HG03575 (cell line): ENCODE data around the gene CD247.

Experiments used
- ATAC-seq: cut with Tn5 transposase; IDR thresholded peaks from one replicate; pipeline ENCODE4 v1.9.1; 2021; ENCODE audit not compliant: unreplicated experiment, insufficient number of reproducible peaks, low FRiP score; ENCODE audit errors: extremely low read depth

CD247 gene

DNA sequence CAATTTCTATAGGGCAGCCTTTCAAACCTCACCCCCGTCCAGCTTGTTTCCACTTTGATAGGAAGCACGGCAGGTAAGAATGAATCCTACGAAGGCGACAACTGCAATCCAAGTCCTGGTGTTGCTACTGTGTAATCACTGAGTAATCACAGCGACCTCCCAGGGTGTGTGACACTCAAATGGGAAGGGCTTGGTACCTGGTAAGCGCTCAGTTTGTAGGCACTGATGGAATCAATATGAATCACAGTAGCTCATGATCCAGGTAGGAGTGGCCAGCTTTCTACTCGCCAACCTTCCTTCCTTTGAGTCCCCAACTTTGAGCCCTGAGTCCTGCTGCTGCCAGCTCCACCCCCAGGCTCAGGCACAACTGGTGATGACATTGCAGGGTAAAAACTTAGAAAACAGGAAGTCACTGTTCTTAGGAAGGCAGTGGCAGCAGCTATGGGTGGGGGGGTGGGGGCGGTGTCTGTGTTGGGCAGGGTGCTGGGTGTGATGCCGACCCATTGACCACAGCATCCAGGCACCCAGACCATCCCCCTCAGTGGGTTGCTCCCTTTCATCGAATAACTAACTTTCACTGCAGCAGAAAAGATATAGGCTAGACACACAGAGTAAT is 70.7 kb downstream of the CD247 start:
- ATAC-seq, result no peak

DNA sequence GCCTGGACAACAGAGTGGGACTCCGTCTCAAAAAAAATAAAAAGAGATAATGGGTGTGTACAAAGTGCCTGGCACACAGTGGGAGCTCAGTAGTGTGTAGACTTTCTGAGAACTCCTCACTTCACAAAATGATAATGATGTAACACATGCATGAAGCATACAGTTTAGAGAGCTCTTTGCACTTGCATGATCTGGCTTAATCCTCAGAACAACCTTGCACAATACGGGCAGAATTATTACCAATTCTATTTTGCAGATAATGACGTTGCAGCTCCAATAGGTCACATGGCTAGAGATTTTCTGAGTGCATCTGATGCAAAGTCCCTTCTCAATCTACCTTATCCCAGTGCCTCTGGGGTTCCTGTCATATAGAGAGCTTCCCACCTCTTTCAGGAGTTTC is 71.4 kb downstream of the CD247 start:
- ATAC-seq, result no peak

DNA sequence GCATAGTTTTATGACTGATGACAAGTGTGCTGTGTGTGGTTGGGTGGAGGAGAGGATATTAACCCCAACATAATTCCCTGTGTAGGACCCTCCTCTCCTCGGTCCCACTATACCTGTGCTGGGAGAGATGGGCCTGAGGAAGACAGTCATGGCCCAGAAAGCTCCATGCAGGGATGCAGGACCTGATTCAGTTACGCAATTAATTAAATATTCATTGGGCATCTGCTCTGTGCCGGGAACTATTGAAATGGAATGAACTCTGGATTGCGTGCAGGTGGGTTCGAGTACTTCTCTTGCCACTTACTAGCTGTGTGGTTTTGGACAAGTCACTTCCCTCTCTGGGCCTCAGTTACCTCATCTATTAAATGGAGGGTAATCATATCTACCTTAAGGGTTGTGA is 74.6 kb downstream of the CD247 start:
- ATAC-seq, result no peak

DNA sequence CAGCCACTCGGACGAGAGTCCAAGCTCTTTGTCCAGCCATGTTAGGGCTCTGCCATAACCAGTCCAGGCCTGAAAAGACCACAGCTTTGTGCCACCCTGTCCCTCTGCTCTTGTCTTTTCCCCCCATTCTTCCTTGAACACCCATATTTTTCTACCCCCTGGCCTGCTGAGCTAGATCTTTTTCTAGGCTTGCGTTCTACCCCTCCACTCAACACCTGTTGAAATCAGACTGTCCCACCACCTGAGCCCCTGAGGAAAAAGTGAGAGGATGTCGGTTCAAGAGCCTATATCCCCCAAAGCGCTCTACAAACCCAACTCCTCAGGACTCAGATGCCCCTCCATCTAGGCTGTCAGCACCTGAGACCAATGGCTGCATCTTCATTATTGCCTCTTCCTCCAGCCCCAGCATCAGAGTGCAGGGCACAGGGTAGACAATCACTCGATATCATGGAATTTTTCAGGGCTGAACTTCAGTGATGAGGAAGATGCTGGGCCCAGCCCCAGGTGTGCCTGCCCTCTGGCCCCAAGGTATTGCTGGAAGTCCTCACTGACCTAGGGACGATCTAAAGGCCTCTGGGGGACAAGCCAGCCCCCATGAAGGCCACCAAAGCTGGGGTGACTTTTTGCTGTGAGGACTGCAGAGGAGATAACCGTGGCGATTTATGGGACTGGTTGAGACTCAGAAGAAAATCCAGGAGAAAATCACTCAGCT is 75.3 kb downstream of the CD247 start:
- no peak for ATAC-seq

DNA sequence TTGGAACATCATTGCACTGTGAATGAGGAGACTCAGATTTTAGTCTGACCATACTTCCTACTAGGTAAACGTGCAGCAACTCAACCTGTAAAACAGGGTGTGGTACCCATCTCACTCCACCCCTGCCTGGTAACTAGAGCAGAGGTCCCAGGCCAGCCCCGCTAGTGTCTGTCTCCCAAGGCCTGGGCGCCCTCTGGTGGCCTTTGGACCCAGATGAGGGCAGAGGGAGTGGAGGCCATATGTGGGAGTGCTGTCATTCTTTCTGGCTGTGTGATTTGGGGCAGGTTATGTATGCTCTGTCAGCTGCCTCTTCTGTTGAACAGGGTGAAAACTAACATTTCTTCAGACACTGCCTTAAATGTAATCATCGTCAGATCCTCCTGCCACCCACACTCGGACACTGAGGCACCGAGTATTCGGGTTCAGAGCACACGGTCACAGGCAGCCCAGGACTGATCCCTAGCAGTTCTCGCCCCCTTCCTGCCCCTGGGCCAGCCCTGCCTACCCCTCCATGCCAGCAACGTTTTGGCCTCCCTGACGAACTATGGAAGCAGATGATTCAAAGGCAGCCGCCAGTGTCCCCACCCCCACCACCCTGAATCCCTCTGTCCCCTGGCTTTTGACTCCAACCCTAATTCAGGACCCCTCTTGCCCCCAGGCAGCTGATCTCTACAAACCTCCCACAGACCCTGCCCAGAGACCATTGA is 76.0 kb downstream of the CD247 start:
- peak; percentile 70 for ATAC-seq

- no peak for ATAC-seq
Measured at GRCh38 chr1:167441222-167441621, 77.1 kb downstream of the CD247 start.

- ATAC-seq, result no peak
Measured at GRCh38 chr1:167440776-167441175, 77.6 kb downstream of the CD247 start.

GRCh38 chr1:167440345-167440744 is 78.0 kb downstream of the CD247 start:
- no peak for ATAC-seq

GRCh38 chr1:167439301-167439988 is 78.9 kb downstream of the CD247 start:
- ATAC-seq, result no peak

- ATAC-seq, result no peak
Measured at GRCh38 chr1:167438171-167439138, 79.9 kb downstream of the CD247 start.

GRCh38 chr1:167435484-167435883 is 82.8 kb downstream of the CD247 start:
- ATAC-seq, result no peak

GRCh38 chr1:167434306-167434705 is 84.0 kb downstream of the CD247 start:
- ATAC-seq, result no peak

DNA sequence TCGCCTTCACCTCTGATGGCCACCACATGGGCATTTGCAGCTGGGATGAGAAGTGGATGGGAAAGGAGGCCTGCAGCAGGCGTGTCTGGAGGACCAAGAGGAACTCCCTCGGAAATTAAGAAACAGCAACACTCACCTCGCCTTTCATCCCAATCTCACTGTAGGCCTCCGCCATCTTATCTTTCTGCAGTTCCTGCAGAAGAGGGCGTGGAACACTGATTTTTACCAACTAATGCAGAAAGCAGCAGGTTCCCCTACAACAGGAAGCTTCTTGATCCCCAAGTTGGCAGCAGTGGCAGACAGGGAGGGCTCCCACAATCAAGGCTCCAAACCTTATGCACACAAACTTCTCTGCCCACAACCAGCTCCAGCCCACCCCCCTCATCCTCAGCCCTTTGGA is 84.4 kb downstream of the CD247 start:
- no peak for ATAC-seq

- ATAC-seq, result no peak
Measured at GRCh38 chr1:167432780-167433179, 85.5 kb downstream of the CD247 start.

DNA sequence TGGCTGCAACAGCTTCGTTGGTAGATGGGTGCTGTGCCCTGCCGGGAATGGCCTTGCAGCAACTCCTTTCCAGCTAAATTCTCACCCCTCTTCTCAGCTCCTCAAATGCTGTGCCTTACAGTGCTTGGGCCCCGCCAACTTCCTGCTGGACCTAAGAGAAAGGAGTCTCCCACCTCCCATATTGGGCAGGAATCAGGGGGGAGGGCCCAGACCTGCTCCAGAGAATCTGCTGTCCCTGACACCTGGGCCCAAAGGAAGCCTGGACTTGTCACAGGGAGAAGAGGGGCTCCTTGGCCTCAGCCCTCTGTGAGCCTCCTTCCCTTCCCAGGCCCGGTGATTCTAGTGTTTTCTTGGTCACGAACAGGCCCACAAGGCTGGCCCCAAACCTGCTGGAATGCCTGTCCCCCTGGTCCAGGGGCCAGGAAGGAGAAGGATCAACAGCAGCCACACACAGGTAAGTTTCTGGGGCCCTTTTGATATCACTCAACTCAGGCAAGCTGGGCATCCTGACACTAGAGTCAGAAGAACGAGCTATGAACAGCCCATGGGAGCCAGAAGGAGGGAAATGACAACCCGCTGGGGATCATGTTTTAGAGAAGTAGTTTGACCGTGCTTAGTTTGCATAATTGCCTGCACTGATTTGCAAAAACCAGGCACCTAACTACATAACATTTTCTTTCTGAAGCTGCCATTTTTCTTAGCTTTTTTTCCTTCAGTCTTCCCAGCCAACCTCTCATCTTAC is 86.2 kb downstream of the CD247 start:
- no peak for ATAC-seq

- no peak for ATAC-seq
Measured at GRCh38 chr1:167431261-167431908, 86.9 kb downstream of the CD247 start.

- no peak for ATAC-seq
Measured at GRCh38 chr1:167430849-167431242, 87.5 kb downstream of the CD247 start.
